ENCODE measurements around the gene OR52N4. TPM values are rescaled to one million over a fixed set of nuclear protein-coding genes. Genes with fewer than 3 reads are reported as not detected.

Gene OR52N4
- polyA plus RNA-seq, 1 of the 3 experiments (the other 2 are of a cell fraction), result 0.10 TPM

DNA sequence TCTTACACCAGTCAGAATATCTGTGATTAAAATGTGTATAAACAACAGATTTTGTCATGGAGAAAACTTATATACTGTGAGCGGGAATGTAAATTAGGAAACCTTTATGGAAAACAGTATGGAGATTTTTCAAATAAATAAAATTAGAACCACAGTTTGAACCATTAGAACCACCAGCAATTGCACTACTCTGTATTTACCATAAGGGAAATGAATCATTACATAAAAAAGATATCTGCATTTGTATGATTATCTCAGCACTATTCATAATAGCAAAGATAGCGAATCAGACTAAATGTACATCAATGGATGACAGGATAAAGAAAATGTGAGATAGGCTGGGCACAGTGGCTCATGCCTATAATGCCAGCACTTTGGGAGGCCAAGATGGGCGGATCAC is 7.4 kb upstream of the OR52N4 start:
- ChIA-PET CTCF (interaction anchor here (0.6 kb wide), 1 partner anchor 49 kb away, joined by 3 read pairs; no protein-coding TSS in a partner anchor), POLR2A (no interaction called here)
- Histone ChIP-seq H3K9me3 (no peaks in the 10 kb centered on the region), H3K4me2 (no peak overlapping the region), H3K36me3 (replicated peaks in 1 of 2; ENCODE audit: control insufficient read depth in 1 of 2, insufficient read depth in 2 of 2, low read length in 1 of 2) (no peaks in the 10 kb centered on the region), H3K27ac (ENCODE audit: low read depth in 2 of 2, low read length in 1 of 2) (no peak overlapping the region), H3K9ac (no peak overlapping the region), H3K9me2 (no peaks in the 10 kb centered on the region; the same call in 1 of the 2 replicates), H3K79me2 (ENCODE audit: insufficient read depth) (no peaks in the 10 kb centered on the region), H3K4me3 (ENCODE audit: low read depth in 2 of 2, low read length in 1 of 2) (no peak overlapping the region), H2AFZ (ENCODE audit: low read depth) (no peak overlapping the region), H3K4me1 (ENCODE audit: control insufficient read depth in 1 of 2, insufficient read depth in 2 of 2, low read depth in 1 of 2, low read length in 1 of 2) (no peaks in the 10 kb centered on the region), H3K27me3 (ENCODE audit: insufficient read depth) (no peaks in the 10 kb centered on the region), H3F3A (replicated peaks; ENCODE audit: insufficient read depth) (no peaks in the 10 kb centered on the region), H4K20me1 (ENCODE audit: insufficient read depth) (no peaks in the 10 kb centered on the region)
- WGBS (ENCODE audit: low lambda C conversion rate), result 6% methylated on average over 3 of the region's 3 CpGs
- TF ChIP-seq SMC3 (IDR thresholded peaks at IDR 0.05; ENCODE audit: low read depth, low read length) (no peak), TAF1 (IDR thresholded peaks at IDR 0.05; ENCODE audit: borderline replicate concordance, low read depth, low read length) (no peak), TEAD4 (IDR thresholded peaks at IDR 0.05; ENCODE audit: borderline replicate concordance, insufficient read depth) (no peak)
- TF ChIP-seq, protein P1, sequence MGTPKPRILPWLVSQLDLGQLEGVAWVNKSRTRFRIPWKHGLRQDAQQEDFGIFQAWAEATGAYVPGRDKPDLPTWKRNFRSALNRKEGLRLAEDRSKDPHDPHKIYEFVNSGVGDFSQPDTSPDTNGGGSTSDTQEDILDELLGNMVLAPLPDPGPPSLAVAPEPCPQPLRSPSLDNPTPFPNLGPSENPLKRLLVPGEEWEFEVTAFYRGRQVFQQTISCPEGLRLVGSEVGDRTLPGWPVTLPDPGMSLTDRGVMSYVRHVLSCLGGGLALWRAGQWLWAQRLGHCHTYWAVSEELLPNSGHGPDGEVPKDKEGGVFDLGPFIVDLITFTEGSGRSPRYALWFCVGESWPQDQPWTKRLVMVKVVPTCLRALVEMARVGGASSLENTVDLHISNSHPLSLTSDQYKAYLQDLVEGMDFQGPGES (IDR thresholded peaks at IDR 0.05; ENCODE audit: low read depth, low read length), result no peak
- DNase-seq, result no peak

DNA sequence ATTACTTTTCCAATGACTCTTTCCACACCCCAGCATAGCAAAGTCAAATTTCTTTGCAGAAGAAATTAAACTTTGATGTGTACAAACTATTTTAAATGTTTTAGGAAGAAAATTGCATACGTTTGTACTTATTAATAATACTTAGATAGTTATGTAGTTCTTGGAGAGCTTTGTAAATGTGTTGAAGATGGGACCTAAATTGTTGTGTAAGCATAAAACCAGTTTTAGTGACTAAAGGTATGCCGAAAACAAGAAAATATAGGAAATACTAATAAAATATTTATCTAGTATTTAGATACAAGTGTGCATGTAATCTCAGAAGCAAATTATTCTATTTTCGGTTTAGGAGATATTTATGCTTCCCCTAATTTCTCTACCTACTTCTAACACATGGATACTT is 4.2 kb upstream of the OR52N4 start:
- TF ChIP-seq, protein P2, sequence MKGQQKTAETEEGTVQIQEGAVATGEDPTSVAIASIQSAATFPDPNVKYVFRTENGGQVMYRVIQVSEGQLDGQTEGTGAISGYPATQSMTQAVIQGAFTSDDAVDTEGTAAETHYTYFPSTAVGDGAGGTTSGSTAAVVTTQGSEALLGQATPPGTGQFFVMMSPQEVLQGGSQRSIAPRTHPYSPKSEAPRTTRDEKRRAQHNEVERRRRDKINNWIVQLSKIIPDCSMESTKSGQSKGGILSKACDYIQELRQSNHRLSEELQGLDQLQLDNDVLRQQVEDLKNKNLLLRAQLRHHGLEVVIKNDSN (IDR thresholded peaks at IDR 0.05; ENCODE audit: borderline replicate concordance, low read depth), result no peak
- no peak for TF ChIP-seq RAD21 (IDR thresholded peaks at IDR 0.05; ENCODE audit: low read length)
- TF ChIP-seq, protein P3, sequence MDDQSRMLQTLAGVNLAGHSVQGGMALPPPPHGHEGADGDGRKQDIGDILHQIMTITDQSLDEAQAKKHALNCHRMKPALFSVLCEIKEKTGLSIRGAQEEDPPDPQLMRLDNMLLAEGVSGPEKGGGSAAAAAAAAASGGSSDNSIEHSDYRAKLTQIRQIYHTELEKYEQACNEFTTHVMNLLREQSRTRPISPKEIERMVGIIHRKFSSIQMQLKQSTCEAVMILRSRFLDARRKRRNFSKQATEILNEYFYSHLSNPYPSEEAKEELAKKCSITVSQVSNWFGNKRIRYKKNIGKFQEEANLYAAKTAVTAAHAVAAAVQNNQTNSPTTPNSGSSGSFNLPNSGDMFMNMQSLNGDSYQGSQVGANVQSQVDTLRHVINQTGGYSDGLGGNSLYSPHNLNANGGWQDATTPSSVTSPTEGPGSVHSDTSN (IDR thresholded peaks at IDR 0.05), result no peak
- TF ChIP-seq, protein P4, sequence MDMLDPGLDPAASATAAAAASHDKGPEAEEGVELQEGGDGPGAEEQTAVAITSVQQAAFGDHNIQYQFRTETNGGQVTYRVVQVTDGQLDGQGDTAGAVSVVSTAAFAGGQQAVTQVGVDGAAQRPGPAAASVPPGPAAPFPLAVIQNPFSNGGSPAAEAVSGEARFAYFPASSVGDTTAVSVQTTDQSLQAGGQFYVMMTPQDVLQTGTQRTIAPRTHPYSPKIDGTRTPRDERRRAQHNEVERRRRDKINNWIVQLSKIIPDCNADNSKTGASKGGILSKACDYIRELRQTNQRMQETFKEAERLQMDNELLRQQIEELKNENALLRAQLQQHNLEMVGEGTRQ (IDR thresholded peaks at IDR 0.05; ENCODE audit: borderline replicate concordance, low read depth, low read length), result no peak
- TF ChIP-seq RXRA (IDR thresholded peaks at IDR 0.05; ENCODE audit: borderline replicate concordance, low read depth), result no peak
- TF ChIP-seq MEF2A (IDR thresholded peaks at IDR 0.05; ENCODE audit: borderline replicate concordance, low read depth), result no peak
- TF ChIP-seq FOXM1 (IDR thresholded peaks at IDR 0.05; ENCODE audit: low read depth), result no peak
- TF ChIP-seq RFX5 (IDR thresholded peaks at IDR 0.05; ENCODE audit: low read length), result no peak
- TF ChIP-seq ELF1 (IDR thresholded peaks at IDR 0.05), result no peak
- TF ChIP-seq FOSL2 (IDR thresholded peaks at IDR 0.05; ENCODE audit: borderline replicate concordance, low read depth), result no peak
- no peak for TF ChIP-seq NRF1 (IDR thresholded peaks at IDR 0.05; ENCODE audit: low read depth, low read length)
- no peaks in the 10 kb centered on the region for H3K27me3 ChIP-seq (ENCODE audit: insufficient read depth)
- H2AFZ ChIP-seq (ENCODE audit: low read depth), result no peak overlapping the region
- H3K79me2 ChIP-seq (ENCODE audit: insufficient read depth), result no peaks in the 10 kb centered on the region
- no peaks in the 10 kb centered on the region for H3K9me2 ChIP-seq
- no peaks in the 10 kb centered on the region for H3F3A ChIP-seq (replicated peaks; ENCODE audit: insufficient read depth)
- ChIA-PET CTCF (no interaction called here), POLR2A (no interaction called here)
- H3K27ac ChIP-seq (ENCODE audit: low read depth in 2 of 2, low read length in 1 of 2), result no peak overlapping the region
- no peaks in the 10 kb centered on the region for H3K4me1 ChIP-seq (ENCODE audit: control insufficient read depth in 1 of 2, insufficient read depth in 2 of 2, low read depth in 1 of 2, low read length in 1 of 2)
- no peaks in the 10 kb centered on the region for H4K20me1 ChIP-seq (ENCODE audit: insufficient read depth)
- no peaks in the 10 kb centered on the region for H3K36me3 ChIP-seq (replicated peaks in 1 of 2; ENCODE audit: control insufficient read depth in 1 of 2, insufficient read depth in 2 of 2, low read length in 1 of 2)
- H3K9ac ChIP-seq, result no peak overlapping the region
- DNase-seq, result no peak
- no peak overlapping the region for H3K4me2 ChIP-seq
- no peaks in the 10 kb centered on the region for H3K9me3 ChIP-seq
- WGBS (ENCODE audit: low lambda C conversion rate), result 3% methylated on average over 3 of the region's 3 CpGs
- H3K4me3 ChIP-seq (ENCODE audit: low read depth in 2 of 2, low read length in 1 of 2), result no peak overlapping the region
